Activated naive CD8-positive, alpha-beta T cell treated with anti-CD3 and anti-CD28 coated beads for 36 hours (primary cell): ENCODE results near the gene KCNA10. TPM values are rescaled to one million over a fixed set of nuclear protein-coding genes. Genes with fewer than 3 reads are reported as not detected.

Source experiments
- DNase-seq: peaks from one replicate; pipeline ENCODE4 v3.0.0; 2021
- H3K27ac Mint-ChIP-seq: one replicate; pipeline ENCODE4 v1.8.0; 2022; ENCODE audit warnings: mild to moderate bottlenecking, moderate library complexity, mixed read lengths
- H3K27me3 Mint-ChIP-seq: one replicate; pipeline ENCODE4 v1.8.0; 2022; ENCODE audit warnings: mild to moderate bottlenecking, mixed read lengths
- H3K36me3 Mint-ChIP-seq: one replicate; pipeline ENCODE4 v1.8.0; 2021; ENCODE audit warnings: mild to moderate bottlenecking, mixed read lengths
- H3K4me1 Mint-ChIP-seq: one replicate; pipeline ENCODE4 v1.8.0; 2021; ENCODE audit warnings: mixed read lengths
- H3K4me3 Mint-ChIP-seq: one replicate; pipeline ENCODE4 v1.8.0; 2022; ENCODE audit warnings: mild to moderate bottlenecking, moderate library complexity, mixed read lengths
- H3K9me3 Mint-ChIP-seq: one replicate; pipeline ENCODE4 v1.8.0; 2022; ENCODE audit warnings: mixed read lengths
- total RNA-seq, 2 experiments: library from RNA; stranded (reverse); gene quantifications; one replicate each; pipeline ENCODE4 v1.2.3, GENCODE V29; 2021

KCNA10 gene
- total RNA-seq, 2 experiments from 2014 or later = not detected

DNA sequence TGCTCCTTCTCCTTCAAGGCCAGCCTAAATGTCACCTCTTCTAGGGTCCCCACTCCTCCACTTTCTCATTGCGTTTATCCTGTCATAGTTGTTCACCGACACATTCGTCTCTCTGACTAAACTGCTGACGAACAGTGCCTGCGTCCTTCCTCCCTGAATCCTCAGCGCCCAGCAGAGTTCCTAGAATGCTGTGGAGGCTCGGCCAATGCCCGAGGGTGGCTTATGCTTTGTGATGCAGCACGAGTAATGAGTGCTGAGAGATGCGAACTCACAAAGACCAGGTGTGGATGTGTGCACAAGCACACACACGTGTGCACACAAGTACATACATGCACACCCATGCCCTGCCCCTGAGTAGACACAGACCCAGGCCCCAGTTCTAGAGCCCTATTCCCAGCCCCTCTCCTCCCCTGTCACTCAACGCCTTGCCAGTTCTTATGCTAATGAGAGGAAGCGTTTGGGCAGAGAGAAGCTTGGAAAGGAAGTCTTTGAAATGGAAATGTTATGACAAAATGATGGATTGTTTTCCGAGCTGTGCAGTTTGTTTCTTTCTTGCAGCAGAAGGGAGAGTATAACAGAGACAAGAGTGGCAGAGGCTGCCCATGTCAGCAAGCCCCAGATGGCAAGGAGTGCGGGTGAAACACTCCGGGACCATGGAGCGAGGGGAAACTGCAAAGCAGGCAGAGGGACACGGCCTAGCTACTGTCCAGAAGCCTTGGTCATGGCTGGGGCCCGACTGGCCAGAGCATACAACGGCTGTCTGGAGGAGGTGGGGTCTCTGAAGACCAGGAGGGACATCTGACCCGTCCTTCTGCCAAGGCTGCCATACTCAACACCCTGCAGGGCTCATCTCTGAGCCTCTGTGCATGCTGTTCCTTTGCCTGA is 24.2 kb downstream of the KCNA10 start:
- no peak overlapping the region for H3K4me3 Mint-ChIP-seq
- H3K27ac Mint-ChIP-seq = no peak overlapping the region
- no peaks in the 10 kb centered on the region for H3K4me1 Mint-ChIP-seq
- no peaks in the 10 kb centered on the region for H3K9me3 Mint-ChIP-seq
- no peaks in the 10 kb centered on the region for H3K36me3 Mint-ChIP-seq
- no peaks in the 10 kb centered on the region for H3K27me3 Mint-ChIP-seq
- no peak for DNase-seq

GRCh38 chr1:110494036-110494435 is 24.9 kb downstream of the KCNA10 start:
- no peaks in the 10 kb centered on the region for H3K9me3 Mint-ChIP-seq
- H3K4me3 Mint-ChIP-seq = no peak overlapping the region

GRCh38 chr1:110493059-110493699 is 25.8 kb downstream of the KCNA10 start:
- Mint-ChIP-seq H3K4me1 (no peaks in the 10 kb centered on the region), H3K36me3 (no peaks in the 10 kb centered on the region), H3K27ac (no peak overlapping the region), H3K9me3 (no peaks in the 10 kb centered on the region), H3K4me3 (no peak overlapping the region), H3K27me3 (no peaks in the 10 kb centered on the region)
- no peak for DNase-seq

More at GRCh38 chr1:110494036-110494435, 24.9 kb downstream of the KCNA10 start:
- Mint-ChIP-seq H3K4me1 (no peaks in the 10 kb centered on the region), H3K27me3 (no peaks in the 10 kb centered on the region), H3K36me3 (no peaks in the 10 kb centered on the region), H3K27ac (no peak overlapping the region)
- no peak for DNase-seq

DNA sequence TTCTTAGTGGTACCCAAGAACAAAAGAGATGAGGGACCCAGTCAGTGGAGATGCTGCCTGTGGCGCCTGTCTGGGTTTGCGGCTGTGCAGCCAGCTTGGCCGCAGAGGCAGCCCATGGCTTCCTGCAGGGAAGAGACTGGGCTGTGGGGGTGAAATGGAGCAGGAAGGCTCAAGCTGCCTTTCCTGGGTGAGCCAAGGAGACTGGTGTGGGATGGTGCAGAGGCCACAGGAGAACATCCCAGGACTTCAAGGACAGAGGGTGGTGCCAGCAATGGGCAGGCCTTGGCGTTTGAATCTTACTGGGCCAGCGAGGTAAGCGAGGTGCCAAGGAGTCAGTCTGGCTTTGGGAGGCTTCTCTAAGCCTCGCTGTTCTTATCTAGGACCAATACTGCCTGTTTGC is 26.4 kb downstream of the KCNA10 start:
- no peak for DNase-seq
- H3K27me3 Mint-ChIP-seq = peaks cover 3% of the 10 kb centered on the region
- H3K9me3 Mint-ChIP-seq = no peaks in the 10 kb centered on the region
- H3K36me3 Mint-ChIP-seq = no peaks in the 10 kb centered on the region
- no peak overlapping the region for H3K27ac Mint-ChIP-seq
- no peaks in the 10 kb centered on the region for H3K4me1 Mint-ChIP-seq
- H3K4me3 Mint-ChIP-seq = no peak overlapping the region

DNA sequence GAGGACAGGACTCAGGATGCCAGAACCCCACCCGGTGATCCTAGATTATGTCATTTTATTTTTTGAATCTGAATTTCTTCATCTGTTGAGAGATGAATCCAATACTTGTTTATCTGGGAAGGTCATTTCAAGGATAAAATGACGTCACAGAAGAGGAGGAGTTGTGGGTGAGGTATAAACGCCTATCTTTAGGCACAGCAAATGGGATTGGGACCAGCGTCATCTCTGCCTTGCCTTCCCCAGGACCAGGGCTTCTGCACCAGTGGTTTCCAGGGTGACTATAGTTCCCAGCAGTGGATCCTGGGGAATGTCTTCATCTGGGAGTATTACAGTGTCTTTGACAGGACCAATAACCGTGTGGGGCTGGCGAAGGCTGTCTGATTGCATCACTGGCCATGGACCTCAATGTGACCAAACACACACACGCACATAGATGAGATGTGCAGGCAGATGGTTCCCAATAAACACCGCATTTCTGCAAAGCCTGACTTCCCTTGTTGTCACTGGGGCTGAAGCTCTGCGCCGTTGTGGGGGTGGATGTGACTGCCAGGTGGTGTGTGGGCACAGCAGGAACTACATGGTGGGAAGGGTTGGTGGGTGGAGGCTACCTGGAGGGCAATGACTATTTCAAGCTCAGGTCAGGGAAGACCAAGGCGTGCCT is 28.1 kb downstream of the KCNA10 start:
- Mint-ChIP-seq H3K27ac (no peak overlapping the region), H3K4me1 (no peaks in the 10 kb centered on the region), H3K27me3 (peaks cover 8% of the 10 kb centered on the region), H3K9me3 (no peaks in the 10 kb centered on the region), H3K36me3 (no peaks in the 10 kb centered on the region), H3K4me3 (no peak overlapping the region)
- no peak for DNase-seq

DNA sequence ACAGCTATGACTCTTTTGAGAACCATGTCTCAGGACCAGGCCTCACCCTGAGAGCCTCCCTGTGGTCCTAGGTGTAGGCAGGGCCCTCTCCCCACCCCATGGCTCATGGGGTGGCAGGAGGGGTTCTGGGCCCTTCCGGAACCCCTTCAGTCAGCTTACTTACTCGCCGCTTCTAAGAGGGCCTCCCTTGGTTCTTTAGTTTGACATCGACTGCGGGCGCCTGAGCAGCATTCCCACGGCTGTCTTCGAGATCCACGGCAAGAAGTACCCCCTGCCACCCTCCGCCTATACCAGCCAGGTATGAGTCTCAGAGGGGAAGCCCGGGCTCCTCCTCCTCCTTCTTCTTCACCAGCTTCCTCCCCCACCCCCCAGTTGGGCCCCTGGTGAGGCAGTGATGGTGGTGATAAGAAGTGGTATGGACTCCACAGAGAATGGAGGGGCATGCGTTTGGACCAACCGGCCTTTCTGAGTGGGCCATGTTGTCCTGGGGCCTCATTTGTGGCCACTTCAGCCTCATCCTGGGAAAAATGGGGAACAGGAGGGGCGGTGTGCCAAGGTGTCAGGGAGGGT is 28.9 kb downstream of the KCNA10 start:
- Mint-ChIP-seq H3K27me3 (peaks cover 11% of the 10 kb centered on the region), H3K27ac (no peak overlapping the region), H3K9me3 (no peaks in the 10 kb centered on the region), H3K4me3 (no peak overlapping the region), H3K4me1 (no peaks in the 10 kb centered on the region), H3K36me3 (no peaks in the 10 kb centered on the region)
- no peak for DNase-seq

DNA sequence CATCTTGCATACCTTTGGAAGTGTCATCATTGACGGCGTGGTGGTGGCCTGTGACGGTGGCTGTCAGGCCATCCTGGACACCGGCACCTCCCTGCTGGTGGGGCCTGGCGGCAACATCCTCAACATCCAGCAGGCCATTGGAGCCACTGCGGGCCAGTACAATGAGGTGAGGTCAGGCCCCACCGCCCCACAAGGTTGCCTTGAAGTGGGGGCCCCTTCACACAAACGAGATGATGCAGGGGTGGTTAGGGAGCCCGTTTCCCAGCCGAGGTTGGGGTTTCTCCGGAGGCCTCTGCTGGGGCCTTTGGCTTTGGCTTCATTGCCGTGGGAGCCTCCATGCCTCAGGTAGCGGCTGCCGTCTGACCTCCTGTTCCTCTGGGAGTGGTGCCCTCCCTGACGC is 29.6 kb downstream of the KCNA10 start:
- no peak for DNase-seq
- Mint-ChIP-seq H3K27ac (no peak overlapping the region), H3K27me3 (peaks cover 12% of the 10 kb centered on the region), H3K36me3 (no peaks in the 10 kb centered on the region), H3K4me3 (no peak overlapping the region), H3K4me1 (no peaks in the 10 kb centered on the region), H3K9me3 (no peaks in the 10 kb centered on the region)

DNA sequence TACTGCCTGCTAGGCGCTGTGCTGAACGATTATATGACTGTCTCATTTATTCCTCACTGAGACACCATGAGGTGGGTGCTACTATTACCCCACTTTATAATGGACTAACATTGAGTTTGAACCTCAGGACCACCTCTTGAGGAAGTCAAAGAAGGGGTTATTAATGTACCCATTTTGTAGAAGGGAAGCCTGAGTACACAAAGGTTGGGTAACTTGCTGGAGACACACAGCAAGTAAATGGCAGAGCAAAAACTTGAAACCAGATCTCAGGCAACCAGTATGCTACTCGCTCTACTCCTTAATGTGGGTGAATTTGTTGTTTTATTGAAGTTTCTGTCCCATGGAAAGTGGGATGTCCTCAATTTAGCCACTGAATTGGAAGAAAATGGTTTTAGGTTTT is 30.1 kb downstream of the KCNA10 start:
- Mint-ChIP-seq H3K27me3 (peaks cover 18% of the 10 kb centered on the region), H3K4me3 (no peak overlapping the region), H3K4me1 (no peaks in the 10 kb centered on the region), H3K27ac (no peak overlapping the region), H3K9me3 (no peaks in the 10 kb centered on the region), H3K36me3 (no peaks in the 10 kb centered on the region)
- no peak for DNase-seq

DNA sequence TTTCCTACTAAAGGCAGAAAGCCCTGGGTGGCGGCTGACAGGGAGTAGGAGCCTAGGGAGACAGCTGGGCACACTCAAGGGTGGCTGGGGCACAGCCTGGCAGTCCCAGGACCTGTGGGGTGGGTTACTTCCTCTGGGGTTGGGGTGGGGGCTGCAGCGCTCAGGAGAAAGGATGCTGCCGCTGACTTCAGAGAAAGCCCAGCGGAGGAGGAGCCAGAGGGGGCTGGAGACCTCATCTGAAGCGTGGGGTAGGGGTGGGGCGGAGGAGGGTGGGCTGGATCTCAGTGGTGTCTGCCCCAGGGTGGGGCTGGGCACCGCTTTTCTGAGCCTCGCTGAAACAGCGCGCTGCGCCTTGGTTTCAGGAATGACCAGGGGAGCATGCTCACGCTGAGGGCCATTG is 30.8 kb downstream of the KCNA10 start:
- DNase-seq = no peak
- Mint-ChIP-seq H3K27ac (no peak overlapping the region), H3K4me3 (no peak overlapping the region), H3K36me3 (no peaks in the 10 kb centered on the region), H3K27me3 (peaks cover 25% of the 10 kb centered on the region), H3K9me3 (no peaks in the 10 kb centered on the region), H3K4me1 (no peaks in the 10 kb centered on the region)

DNA sequence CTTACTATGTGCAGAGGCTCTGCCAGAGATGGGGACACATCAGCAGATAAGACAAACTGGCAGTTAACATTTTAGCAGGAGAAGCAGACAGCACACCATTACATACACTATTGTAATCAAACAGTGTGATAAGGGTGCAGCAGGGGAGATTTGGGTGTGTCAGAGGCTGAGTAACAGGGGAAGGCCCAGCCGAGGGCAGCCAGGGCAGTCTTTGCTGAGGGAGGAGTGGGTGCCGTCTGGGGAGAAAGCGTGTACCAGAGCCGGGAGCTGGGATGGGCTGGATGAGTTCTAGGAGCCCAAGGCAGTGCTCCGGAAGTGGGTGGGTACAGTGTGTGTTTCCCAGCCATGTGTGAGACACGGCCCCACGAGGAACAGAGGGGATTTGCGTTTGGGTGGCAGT is 31.2 kb downstream of the KCNA10 start:
- no peaks in the 10 kb centered on the region for H3K9me3 Mint-ChIP-seq
- no peak for DNase-seq
- no peak overlapping the region for H3K27ac Mint-ChIP-seq
- no peaks in the 10 kb centered on the region for H3K4me1 Mint-ChIP-seq
- no peak overlapping the region for H3K4me3 Mint-ChIP-seq
- H3K36me3 Mint-ChIP-seq = no peaks in the 10 kb centered on the region
- H3K27me3 Mint-ChIP-seq = peaks cover 28% of the 10 kb centered on the region

- DNase-seq = no peak
- Mint-ChIP-seq H3K9me3 (no peaks in the 10 kb centered on the region), H3K27me3 (peaks cover 28% of the 10 kb centered on the region), H3K27ac (no peak overlapping the region), H3K4me3 (no peak overlapping the region), H3K36me3 (no peaks in the 10 kb centered on the region), H3K4me1 (no peaks in the 10 kb centered on the region)
These were observed 33.2 kb downstream of the KCNA10 start for GRCh38 chr1:110485725-110486124.

- Mint-ChIP-seq H3K27ac (no peak overlapping the region), H3K4me3 (no peak overlapping the region), H3K36me3 (no peaks in the 10 kb centered on the region), H3K9me3 (no peaks in the 10 kb centered on the region), H3K27me3 (peaks cover 28% of the 10 kb centered on the region), H3K4me1 (no peaks in the 10 kb centered on the region)
- DNase-seq = no peak
These were observed 34.2 kb downstream of the KCNA10 start for GRCh38 chr1:110484801-110485200.

GRCh38 chr1:110483308-110483685 is 35.7 kb downstream of the KCNA10 start:
- H3K9me3 Mint-ChIP-seq = no peaks in the 10 kb centered on the region
- H3K27ac Mint-ChIP-seq = no peak overlapping the region
- H3K27me3 Mint-ChIP-seq = peaks cover 28% of the 10 kb centered on the region
- no peak overlapping the region for H3K4me3 Mint-ChIP-seq
- no peaks in the 10 kb centered on the region for H3K4me1 Mint-ChIP-seq
- no peaks in the 10 kb centered on the region for H3K36me3 Mint-ChIP-seq
- no peak for DNase-seq

GRCh38 chr1:110482662-110483307 is 36.2 kb downstream of the KCNA10 start:
- H3K4me1 Mint-ChIP-seq = no peaks in the 10 kb centered on the region
- peaks cover 27% of the 10 kb centered on the region for H3K27me3 Mint-ChIP-seq
- no peak overlapping the region for H3K27ac Mint-ChIP-seq
- DNase-seq = no peak
- H3K9me3 Mint-ChIP-seq = no peaks in the 10 kb centered on the region
- no peak overlapping the region for H3K4me3 Mint-ChIP-seq
- no peaks in the 10 kb centered on the region for H3K36me3 Mint-ChIP-seq
